NT2/D1 (cell line): ENCODE data around the gene KRAS.

ENCODE experiments used
- DNase-seq: peaks from one replicate; pipeline ENCODE4 v3.0.0-alpha.2; 2011; ENCODE audit warnings: low read depth, low spot score
- H3K27me3 ChIP-seq: 2 replicates; pipeline ENCODE4 v1.6.0; 2011; ENCODE audit warnings: mild to moderate bottlenecking; ENCODE audit not compliant: insufficient read length, insufficient read depth
- H3K36me3 ChIP-seq: 2 replicates; pipeline ENCODE4 v1.6.1; 2011; ENCODE audit warnings: mild to moderate bottlenecking, low read length, mixed read lengths; ENCODE audit not compliant: insufficient read depth, insufficient read length
- H3K4me1 ChIP-seq: 2 replicates; pipeline ENCODE4 v1.5.1; 2011; ENCODE audit not compliant: insufficient read depth, insufficient read length
- H3K4me3 ChIP-seq: 2 replicates; pipeline ENCODE4 v1.5.1; 2011; ENCODE audit warnings: low read depth; ENCODE audit not compliant: insufficient read length
- H3K9ac ChIP-seq: 2 replicates; pipeline ENCODE4 v1.6.0; 2011; ENCODE audit warnings: low read depth; ENCODE audit not compliant: insufficient read length
- H3K9me3 ChIP-seq: 2 replicates; pipeline ENCODE4 v1.5.1; 2011; ENCODE audit warnings: mild to moderate bottlenecking, low read length; ENCODE audit not compliant: insufficient read depth
- SUZ12 ChIP-seq: IDR thresholded peaks from 2 replicates; pipeline ENCODE4 v1.6.1; 2011; ENCODE audit not compliant: insufficient read length, insufficient read depth; ENCODE audit errors: extremely low read depth
- YY1 ChIP-seq: IDR thresholded peaks from 2 replicates; pipeline ENCODE4 v1.6.1; 2011; ENCODE audit not compliant: insufficient read length, insufficient read depth
- ZNF274 ChIP-seq: IDR thresholded peaks from 2 replicates; pipeline ENCODE4 v1.6.1; 2011; ENCODE audit warnings: mild to moderate bottlenecking, low read depth, low read length

Gene KRAS

DNA sequence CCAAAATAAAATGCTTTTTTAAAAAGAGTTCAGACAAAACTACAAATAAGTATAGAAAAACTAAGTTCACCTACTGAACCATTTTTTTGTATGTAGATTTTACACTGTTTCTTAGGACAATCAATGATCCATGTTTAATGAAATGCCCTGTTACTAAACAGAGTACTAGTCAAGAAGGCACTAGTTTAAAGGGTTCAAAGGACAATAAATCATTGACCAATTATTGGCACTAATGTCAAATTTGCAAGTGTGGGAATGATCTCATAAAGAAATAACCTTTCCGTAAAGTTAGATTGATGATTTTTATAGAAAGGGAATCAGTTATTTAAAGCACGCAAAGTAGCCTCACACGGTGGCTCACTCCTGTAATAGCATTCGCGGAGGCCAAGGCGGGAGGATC, 59.9 kb downstream of the KRAS start:
- no peaks in the 10 kb centered on the region for H3K36me3 ChIP-seq
- H3K27me3 ChIP-seq: no peaks in the 10 kb centered on the region
- no peak for DNase-seq
- H3K4me3 ChIP-seq: no peak overlapping the region
- H3K9ac ChIP-seq: no peak overlapping the region
- TF ChIP-seq ZNF274 (no peak), YY1 (no peak), SUZ12 (no peak)
- H3K4me1 ChIP-seq: no peaks in the 10 kb centered on the region
- no peaks in the 10 kb centered on the region for H3K9me3 ChIP-seq

DNA sequence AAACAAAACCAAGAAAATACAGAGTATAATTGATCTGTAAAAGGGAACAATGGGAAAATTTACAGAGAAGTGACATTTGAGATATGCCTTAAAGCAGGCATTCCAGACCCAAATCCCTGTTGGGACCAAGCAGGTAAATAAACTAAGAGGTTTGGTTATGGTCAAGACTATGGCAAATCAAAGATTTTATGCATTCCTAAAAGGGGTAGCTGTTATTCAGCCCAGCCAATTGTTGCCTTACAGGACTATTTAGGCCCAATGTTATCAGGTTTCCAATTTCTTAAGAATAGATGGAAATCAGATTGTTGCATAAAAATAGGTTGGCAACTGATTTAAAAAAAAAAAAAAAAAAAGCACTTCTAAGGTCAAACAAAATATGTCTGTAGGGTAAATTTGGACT, 61.1 kb downstream of the KRAS start:
- Histone ChIP-seq H3K27me3 (no peaks in the 10 kb centered on the region), H3K36me3 (no peaks in the 10 kb centered on the region), H3K9ac (no peak overlapping the region), H3K9me3 (no peaks in the 10 kb centered on the region), H3K4me3 (no peak overlapping the region), H3K4me1 (no peaks in the 10 kb centered on the region)
- DNase-seq: no peak
- TF ChIP-seq SUZ12: no peak
- no peak for TF ChIP-seq YY1
- no peak for TF ChIP-seq ZNF274

DNA sequence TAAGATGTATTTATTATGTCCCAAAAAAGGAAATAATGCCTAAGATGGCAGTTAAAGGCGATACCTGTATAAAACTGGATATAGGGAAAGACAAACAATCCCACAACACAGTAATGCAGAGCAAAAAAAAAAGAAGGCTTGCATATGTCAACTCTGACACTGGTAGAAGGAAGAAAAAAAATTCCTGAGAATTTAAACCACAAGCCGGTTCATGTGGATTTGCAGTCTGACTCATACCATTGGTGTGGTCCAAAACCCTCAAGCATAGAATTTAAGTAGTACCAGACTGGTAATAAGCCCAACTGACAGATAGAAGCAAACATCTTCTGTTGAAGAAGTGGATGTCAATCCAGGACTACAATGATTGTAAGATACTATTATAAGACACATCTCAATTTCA, 62.9 kb downstream of the KRAS start:
- Histone ChIP-seq H3K9me3 (no peaks in the 10 kb centered on the region), H3K4me1 (no peaks in the 10 kb centered on the region), H3K9ac (no peak overlapping the region), H3K27me3 (no peaks in the 10 kb centered on the region), H3K4me3 (no peak overlapping the region), H3K36me3 (no peaks in the 10 kb centered on the region)
- TF ChIP-seq ZNF274 (no peak), SUZ12 (no peak), YY1 (no peak)
- DNase-seq: no peak

DNA sequence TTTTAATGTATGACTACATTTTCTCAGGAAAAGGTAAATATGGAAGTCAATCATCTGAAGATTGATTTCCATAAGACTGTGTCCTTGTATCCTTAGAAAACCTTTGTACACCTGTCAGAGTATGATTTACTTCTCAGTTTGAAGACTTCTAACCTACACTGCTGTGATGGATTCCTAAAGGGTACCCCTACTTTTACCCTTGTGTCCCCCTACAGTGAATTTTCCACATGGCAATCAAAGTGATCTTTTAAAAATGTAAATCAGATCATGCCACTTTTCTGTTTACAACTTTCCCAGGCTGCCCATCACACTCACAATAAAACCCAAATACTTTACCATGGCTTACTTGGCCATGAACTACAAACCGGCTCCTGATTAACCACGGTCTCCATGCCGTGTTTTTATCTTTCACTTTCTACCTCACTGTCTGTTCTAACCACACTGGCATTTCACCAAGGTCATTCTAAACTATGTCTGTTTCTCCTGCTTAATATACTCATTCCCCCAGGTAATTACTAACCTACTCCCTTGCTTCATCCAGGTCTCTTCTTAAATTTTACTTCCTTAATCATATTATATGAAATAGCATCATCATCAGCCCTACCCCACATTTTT, 63.8 kb downstream of the KRAS start:
- no peaks in the 10 kb centered on the region for H3K4me1 ChIP-seq
- no peaks in the 10 kb centered on the region for H3K27me3 ChIP-seq
- H3K9me3 ChIP-seq: no peaks in the 10 kb centered on the region
- H3K4me3 ChIP-seq: no peak overlapping the region
- H3K36me3 ChIP-seq: no peaks in the 10 kb centered on the region
- H3K9ac ChIP-seq: no peak overlapping the region
- TF ChIP-seq YY1 (no peak), SUZ12 (no peak), ZNF274 (no peak)
- no peak for DNase-seq

DNA sequence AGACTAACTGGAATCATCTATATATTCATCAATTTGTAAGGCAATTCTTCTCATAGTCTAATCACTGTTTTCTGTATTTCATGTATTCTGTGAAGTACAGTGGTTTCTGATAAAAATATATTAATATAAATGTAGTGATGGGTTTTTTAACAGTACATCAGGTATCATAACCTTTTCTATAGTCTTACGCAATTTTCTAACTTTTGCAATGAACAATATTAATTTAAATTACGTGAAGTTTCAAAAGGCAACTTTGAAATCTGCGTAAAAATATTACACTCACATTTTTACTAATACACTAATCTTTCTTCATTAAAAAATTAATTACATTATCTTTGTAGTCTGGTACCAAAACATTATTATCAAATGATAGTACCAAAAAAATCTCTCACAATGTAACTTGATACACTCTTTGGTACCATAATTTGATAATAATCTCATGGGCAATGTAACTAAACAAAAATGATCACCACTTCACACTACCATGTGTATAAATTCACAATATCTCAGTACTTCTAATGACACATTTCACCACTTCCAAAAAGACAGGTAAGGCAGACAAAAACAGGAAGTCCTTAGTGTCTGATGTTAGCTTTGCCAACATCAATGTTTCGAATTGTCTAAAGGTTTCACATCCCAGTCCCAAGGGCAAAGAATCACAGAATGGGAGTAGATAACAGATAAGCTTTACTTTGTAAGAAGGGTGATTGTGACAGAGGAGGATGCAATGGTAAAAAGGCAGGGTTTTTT, 64.5 kb downstream of the KRAS start:
- Histone ChIP-seq H3K36me3 (no peaks in the 10 kb centered on the region), H3K9ac (no peak overlapping the region), H3K4me1 (no peaks in the 10 kb centered on the region), H3K4me3 (no peak overlapping the region), H3K9me3 (no peaks in the 10 kb centered on the region), H3K27me3 (no peaks in the 10 kb centered on the region)
- TF ChIP-seq SUZ12 (no peak), YY1 (no peak), ZNF274 (no peak)
- no peak for DNase-seq

DNA sequence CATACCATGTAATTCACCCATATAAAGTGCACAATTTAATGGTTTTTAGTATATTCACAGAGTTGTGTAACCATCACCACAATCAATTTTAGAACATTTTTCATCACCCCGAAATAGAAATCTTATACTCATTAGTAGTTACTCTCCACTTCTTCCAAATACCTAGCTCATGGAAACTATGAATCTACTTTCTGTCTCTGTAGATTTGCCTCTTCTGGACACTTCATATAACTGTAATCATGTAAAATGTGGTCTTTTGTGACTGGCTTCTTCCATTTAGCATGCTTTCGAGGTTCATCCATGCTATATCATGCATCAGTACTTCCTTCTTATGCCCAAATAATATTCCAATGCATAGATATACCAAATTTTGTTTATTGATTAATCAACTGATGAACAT, 66.6 kb downstream of the KRAS start:
- DNase-seq: no peak
- Histone ChIP-seq H3K4me3 (no peak overlapping the region), H3K4me1 (no peaks in the 10 kb centered on the region), H3K27me3 (no peaks in the 10 kb centered on the region), H3K9ac (no peak overlapping the region), H3K9me3 (peaks cover 4% of the 10 kb centered on the region), H3K36me3 (no peaks in the 10 kb centered on the region)
- TF ChIP-seq ZNF274 (no peak), YY1 (no peak), SUZ12 (no peak)

DNA sequence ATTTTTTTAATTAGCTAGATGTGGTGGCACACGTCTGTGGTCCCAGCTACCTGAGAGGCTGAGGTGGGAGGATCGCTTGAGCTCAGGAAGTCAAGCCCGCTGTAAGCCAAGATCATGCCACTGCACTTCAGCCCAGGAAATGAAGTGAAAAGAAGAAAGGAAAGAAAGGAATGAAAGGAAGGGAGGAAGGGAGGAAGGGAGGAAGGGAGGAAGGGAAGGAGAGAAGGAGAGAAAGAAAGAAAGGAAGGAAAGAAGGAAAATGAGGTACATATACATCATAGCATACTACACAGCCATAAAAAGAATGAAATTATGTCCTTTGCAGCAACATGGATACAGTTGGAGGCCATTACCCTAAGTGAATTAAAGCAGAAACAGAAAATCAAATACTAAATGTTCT, 68.0 kb downstream of the KRAS start:
- DNase-seq: no peak
- TF ChIP-seq SUZ12 (no peak), YY1 (no peak)
- H3K4me1 ChIP-seq: no peaks in the 10 kb centered on the region
- no peak overlapping the region for H3K4me3 ChIP-seq
- H3K9ac ChIP-seq: no peak overlapping the region
- peaks cover 17% of the 10 kb centered on the region for H3K9me3 ChIP-seq
- H3K36me3 ChIP-seq: no peaks in the 10 kb centered on the region
- no peaks in the 10 kb centered on the region for H3K27me3 ChIP-seq
